LNCaP clone FGC (cell line): ENCODE data around the gene STOML3.
A peak's percentile ranks its signal among the peaks of the same experiment; 100 is the strongest.

ENCODE experiments used
- DNase-seq: peaks from one replicate; pipeline ENCODE4 v3.0.0-alpha.2; 2011; ENCODE audit warnings: low read depth
- H3K4me3 ChIP-seq: 2 replicates; pipeline ENCODE4 v1.5.1; 2011; ENCODE audit warnings: mild to moderate bottlenecking, low read depth, low read length, control low read depth
- CTCF ChIP-seq: IDR thresholded peaks from 2 replicates; pipeline ENCODE4 v1.5.1; 2012; ENCODE audit warnings: mild to moderate bottlenecking; ENCODE audit not compliant: control insufficient read depth, insufficient read depth; ENCODE audit errors: extremely low read depth

STOML3 gene, protein sequence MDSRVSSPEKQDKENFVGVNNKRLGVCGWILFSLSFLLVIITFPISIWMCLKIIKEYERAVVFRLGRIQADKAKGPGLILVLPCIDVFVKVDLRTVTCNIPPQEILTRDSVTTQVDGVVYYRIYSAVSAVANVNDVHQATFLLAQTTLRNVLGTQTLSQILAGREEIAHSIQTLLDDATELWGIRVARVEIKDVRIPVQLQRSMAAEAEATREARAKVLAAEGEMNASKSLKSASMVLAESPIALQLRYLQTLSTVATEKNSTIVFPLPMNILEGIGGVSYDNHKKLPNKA

DNA sequence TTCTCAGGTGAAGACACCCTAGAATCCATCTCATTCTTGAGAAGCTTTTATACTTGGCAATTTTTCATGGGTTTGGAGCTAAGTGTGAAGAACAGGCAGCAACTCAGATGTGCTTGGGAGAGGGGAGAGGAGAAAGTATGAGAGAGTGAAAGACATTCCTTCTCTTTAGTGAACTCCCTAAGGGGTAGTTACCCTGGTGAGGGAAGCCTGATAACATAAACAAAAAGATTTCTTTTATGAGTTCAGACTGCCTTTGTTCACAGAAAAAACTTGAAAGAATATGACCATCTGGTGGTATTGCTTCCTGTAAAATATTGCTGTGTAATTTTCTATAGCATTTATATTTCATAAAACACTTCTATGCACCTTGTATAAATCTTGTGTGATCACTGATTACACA lies at the start of gene STOML3:
Gene STOML3 (minus strand): TSS at position 139 of the 400 bp plus-strand sequence. CDS start 110 bp downstream, at position 29.
- TF ChIP-seq CTCF = no peak
- H3K4me3 ChIP-seq = no peak within 1 kb of the TSS
- DNase-seq = no peak

- no peak overlapping the region for H3K4me3 ChIP-seq
- TF ChIP-seq CTCF = no peak
- no peak for DNase-seq
Measured at GRCh38 chr13:39040206-39040605, 49.6 kb upstream of the STOML3 start.

- DNase-seq = no peak
- peak overlapping the region; percentile 92 for H3K4me3 ChIP-seq
- TF ChIP-seq CTCF = no peak
Measured at GRCh38 chr13:39039041-39039440, 48.4 kb upstream of the STOML3 start.

GRCh38 chr13:39038569-39039030 lies 48.0 kb upstream of the STOML3 start:
- peak overlapping the region; percentile 92 for H3K4me3 ChIP-seq
- DNase-seq = no peak
- TF ChIP-seq CTCF = no peak

- TF ChIP-seq CTCF = no peak
- peak within 1 kb of the TSS; percentile 92 for H3K4me3 ChIP-seq
Measured at GRCh38 chr13:39037880-39038568, 47.4 kb upstream of the STOML3 start, which contains the start of the genes NHLRC3 and PROSER1. NHLRC3 (plus strand) TSS chr13:39038456; CDS start chr13:39038640, 184 bp downstream. PROSER1 (minus strand) TSS chr13:39038089; CDS start chr13:39037242, 847 bp downstream.

DNA sequence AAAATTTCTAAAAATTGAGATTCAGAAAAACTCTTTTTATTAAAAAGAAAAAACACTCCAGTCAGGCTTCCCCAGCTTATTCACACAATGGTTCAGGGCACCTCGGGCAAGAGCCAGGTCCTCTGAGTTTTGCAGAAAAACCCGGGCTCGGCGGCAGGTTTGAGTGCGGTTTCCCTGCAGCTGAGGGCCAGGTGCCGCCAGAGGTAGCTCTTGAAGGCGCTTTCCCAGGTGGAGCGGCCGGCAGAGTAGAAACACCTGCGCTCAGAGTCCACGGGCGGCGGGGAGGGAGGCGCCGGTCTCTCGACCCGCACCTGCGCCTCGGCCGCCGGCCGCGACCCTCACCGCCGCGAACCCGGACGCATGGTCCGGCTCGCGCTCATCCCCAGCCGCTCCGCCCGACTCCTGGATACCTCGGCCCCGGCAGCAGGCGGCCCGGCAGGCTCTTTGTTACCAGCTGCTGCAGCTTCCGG lies 46.8 kb upstream of the STOML3 start:
- DNase-seq = no peak
- TF ChIP-seq CTCF = no peak
- peak overlapping the region; percentile 92 for H3K4me3 ChIP-seq

More at GRCh38 chr13:39037880-39038568, 47.4 kb upstream of the STOML3 start, which contains the start of the genes NHLRC3 and PROSER1:
- DNase-seq = peak; percentile 46
